GM21576 (cell line): ENCODE data around the gene PUS7.
"Not testable (repeated sequence)": the region's sequence is repeated elsewhere in the genome, so short reads cannot be mapped to it uniquely, and the experiment has no call there.

Experiments
- ATAC-seq: cut with Tn5 transposase; IDR thresholded peaks from one replicate; pipeline ENCODE4 v1.9.1; 2021; ENCODE audit warnings: mild to moderate bottlenecking, moderate library complexity; ENCODE audit not compliant: unreplicated experiment

PUS7 gene

DNA sequence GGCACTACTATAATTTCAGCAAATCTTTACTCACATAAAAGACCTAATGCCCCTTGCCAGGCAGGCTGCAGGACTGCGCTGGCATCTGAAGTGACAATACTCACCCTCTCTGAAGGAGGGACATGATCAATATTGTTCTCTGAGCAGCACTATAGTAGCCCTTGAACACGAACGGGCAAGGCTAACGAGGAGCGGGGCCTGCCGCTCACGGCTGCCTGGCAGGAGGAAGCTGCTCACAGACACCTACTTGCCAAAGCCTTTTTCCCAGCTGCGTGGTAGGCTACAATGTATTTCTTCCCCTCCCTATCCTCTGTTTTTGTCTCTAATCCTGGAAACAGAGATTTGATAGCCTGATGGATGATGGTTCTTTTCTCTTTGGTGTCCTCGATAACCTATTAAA lies 19.9 kb downstream of the PUS7 start:
- ATAC-seq = no peak

- no peak for ATAC-seq
Observed at GRCh38 chr7:105497016-105497415, 25.1 kb downstream of the PUS7 start.

DNA sequence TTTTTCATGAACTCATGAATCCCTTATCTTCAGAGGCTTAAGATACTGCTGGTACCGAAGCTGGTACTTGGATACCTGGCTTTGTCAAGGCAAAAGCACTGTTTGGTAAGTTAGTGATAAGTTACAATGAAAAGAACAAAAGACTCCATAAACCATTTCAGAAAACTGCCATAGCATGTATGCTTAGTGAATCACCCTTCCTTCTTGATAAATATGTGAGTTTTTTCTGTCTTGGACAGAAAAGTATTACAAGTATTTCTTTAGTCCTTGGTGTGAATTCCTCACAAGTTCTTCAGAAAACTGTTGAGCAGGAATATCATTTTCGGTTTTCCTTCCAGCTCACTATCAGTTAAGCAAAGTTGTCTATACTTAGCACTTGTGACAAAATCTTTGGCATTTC lies 25.6 kb downstream of the PUS7 start:
- ATAC-seq = no peak

GRCh38 chr7:105493923-105494315 lies 28.2 kb downstream of the PUS7 start:
- ATAC-seq = no peak

DNA sequence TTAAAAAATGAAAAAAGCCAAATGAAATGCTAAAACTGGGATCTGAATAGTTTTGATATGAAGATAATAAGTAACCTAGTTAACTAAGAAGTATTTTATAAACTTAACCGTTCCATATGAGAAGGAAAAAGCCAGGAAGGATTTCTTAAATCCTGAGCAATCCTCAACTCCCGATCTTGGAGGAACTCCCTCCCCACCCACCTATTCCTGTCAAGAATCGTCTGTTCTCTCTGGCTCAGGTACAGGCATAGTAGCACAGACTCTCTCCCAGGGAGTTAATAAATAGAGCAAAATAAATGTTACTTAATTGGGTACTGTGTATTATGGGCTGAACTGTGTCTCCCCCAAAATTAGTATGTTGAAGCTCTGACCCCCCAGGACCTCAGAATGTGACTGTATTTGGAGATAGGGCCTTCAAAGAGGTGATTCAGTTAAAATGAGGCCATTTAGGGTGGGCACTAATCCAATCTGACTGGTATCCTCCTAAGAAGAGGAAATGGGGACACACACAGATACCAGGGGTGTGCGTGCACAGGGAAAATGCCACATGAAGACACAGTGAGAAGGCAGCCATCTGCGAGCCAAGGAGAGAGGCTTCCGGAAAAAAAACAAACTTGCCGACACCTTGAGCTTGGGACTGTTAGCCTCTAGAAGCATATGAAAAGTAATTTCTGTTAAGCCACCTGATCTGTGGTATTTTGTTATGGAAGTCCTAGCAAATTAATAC lies 28.7 kb downstream of the PUS7 start:
- ATAC-seq = no peak

- ATAC-seq = no peak
Observed at GRCh38 chr7:105489409-105489808, 32.7 kb downstream of the PUS7 start.

DNA sequence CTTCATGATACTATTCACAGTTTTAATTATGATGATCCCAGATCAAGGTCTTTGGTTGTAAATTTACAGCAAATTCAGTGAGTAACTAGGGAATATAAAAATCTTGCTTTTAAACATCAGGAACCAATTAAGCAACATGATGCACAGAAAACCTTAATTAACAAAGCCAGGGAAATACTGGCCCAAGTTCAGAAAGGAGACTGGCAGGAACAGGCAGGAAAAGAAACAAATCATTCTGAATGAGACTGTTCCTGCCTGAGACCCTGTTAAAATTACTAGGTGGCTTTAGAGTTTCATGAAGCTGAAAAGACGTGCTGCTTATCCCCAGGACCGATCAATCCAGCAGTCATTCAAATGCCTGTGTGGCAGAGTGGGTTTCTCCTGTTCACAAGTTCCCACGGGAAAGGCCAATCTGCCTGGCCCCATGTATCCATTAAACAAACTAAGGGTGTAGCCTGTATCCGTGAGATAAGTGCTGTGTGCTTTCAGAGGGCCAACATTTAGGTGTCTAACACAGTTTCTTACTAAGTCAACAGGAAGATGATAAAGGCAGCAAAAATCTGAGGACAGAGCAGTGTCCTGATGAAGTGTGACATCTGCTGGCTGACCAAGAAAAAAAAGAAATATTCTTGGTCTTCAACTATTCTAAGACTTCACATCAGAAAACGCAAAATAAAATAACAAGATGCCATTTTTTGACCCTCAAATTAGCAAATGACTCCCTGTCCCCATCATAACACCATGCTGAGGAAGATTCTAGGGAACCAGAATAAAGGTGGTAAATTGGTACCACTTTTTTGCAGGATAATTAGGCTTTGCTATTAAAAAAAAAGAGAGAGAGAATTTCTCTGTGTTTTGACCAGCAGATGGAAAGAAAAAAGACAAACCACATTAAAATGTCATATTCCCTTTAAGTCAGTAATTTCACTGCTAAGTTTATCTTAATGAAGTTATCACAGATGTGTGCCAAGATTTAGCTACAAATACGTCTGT lies 34.2 kb downstream of the PUS7 start:
- no peak for ATAC-seq

DNA sequence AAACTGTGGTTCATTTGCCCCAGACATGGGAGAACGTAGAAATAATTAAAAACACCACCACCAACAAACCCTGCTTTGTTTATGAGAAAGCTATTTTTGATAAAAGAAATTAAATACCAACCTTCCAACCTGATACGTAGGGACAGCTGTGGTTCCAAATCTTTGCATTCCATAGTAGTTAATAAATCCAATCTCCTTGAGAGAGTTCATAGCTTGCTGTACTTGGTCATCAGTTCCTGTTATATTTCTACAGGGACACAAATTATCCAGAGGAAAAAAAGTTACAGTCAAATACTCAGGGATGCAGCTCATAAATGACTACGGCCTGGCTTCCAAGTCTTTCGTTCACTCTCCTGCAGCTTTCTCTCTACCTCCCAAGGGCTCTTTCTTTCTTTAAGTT lies 41.1 kb downstream of the PUS7 start:
- ATAC-seq = no peak

- ATAC-seq = no peak
Observed at GRCh38 chr7:105478606-105479005, 43.5 kb downstream of the PUS7 start.

GRCh38 chr7:105477908-105478307 lies 44.2 kb downstream of the PUS7 start:
- no peak for ATAC-seq

GRCh38 chr7:105474045-105474444 lies 48.0 kb downstream of the PUS7 start:
- no peak for ATAC-seq

GRCh38 chr7:105473163-105473562 lies 48.9 kb downstream of the PUS7 start:
- ATAC-seq = no peak

GRCh38 chr7:105470846-105471245 lies 51.2 kb downstream of the PUS7 start:
- ATAC-seq = no peak

DNA sequence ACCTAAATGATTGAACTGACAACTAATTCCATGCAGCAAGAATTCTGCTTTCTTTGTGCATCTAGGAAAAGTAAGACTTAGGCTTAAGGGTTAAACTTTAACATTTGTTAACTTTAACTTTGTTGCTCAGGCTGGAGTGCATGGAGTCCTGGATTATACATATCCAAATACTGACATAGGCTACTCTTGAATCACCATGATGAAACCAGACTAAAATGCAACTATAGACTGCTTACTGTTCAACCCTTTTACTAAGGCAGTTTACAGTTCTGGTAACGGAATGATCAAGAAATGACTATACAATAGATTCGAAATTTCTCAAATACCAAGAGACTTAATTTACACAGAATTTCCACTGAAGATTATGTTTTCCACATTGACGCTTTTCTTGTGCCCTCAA lies 52.0 kb downstream of the PUS7 start:
- ATAC-seq = no peak

DNA sequence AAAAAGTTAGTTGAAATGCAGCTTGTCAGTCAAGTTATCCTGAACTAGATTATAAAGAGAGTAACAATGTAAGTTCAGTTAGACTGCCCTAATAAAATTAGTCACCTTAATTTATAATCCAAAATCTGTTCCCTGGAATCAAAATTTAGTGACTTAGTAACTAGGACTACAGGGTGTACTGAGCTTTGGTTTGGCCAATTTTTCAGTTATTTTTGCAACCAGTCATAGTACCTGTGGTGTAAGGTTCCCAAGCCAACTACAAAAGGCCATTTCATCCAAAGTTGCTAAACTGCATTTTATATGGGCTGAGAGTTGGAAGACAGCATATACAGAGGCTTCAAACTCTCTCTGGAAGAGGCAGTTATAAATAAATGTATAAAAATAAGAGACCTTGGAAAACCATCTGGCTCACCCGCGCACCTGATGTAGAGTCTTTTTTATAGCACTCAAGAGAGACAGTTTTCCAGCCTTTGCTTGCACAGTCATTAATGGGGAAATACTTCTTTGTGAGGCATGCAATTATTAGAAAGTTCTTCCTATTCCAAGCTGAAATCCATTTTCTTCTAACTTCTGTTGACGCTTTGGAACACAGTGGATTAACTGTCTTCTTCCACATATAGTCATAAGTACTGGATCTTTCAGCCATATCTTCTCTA lies 59.2 kb downstream of the PUS7 start:
- no peak for ATAC-seq

GRCh38 chr7:105461518-105461917 lies 60.6 kb downstream of the PUS7 start:
- no peak for ATAC-seq

GRCh38 chr7:105457619-105458225 lies 64.3 kb downstream of the PUS7 start:
- no peak for ATAC-seq

- no peak for ATAC-seq
Observed at GRCh38 chr7:105454921-105455320, 67.2 kb downstream of the PUS7 start.

GRCh38 chr7:105454095-105454747 lies 67.8 kb downstream of the PUS7 start:
- ATAC-seq = no peak

- ATAC-seq = no peak
Observed at GRCh38 chr7:105452085-105452484, 70.0 kb downstream of the PUS7 start.

DNA sequence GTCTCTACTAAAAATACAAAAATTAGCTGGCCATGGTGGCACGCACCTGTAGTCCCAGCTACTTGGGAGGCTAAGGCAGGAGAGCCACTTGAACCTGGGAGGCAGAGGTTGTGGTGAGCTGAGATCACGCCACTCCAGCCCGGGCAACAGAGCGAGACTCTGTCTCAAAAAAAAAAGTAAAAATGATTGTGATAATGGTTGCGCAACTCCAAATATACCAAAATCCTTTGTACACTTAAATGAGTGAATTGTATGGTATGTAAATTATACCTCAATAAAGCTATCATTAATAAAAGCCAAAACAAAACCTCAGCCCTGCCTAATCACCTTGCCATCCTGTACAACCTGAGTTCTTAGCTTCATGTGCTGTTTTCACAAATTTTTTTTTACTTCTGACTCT lies 71.2 kb downstream of the PUS7 start:
- ATAC-seq = not testable (repeated sequence)
